Stimulated activated CD8-positive, alpha-beta memory T cell treated with anti-CD3 and anti-CD28 coated beads, Interleukin-2, amount 100 ng/mL, for 48 hours (primary cell): ENCODE data around the gene SIM2.
"Not testable (repeated sequence)": the region's sequence is repeated elsewhere in the genome, so short reads cannot be mapped to it uniquely, and the experiment has no call there.

Experiments used
- DNase-seq, 2 donors: peaks; one replicate each; pipeline ENCODE4 v3.0.0-alpha.2; 2020; ENCODE audit warnings: low read depth in 2 of 2

The SIM2 gene

GRCh38 chr21:36698981-36699545 is at the start of gene SIM2:
Gene SIM2, plus strand, starts transcription at chr21:36699115. Its CDS starts 632 bp downstream, at chr21:36699747.
- DNase-seq: no peak

- DNase-seq: no peak
Measured at GRCh38 chr21:36654324-36654723, 44.6 kb upstream of the SIM2 start.

- no peak for DNase-seq
Measured at GRCh38 chr21:36654796-36655325, 44.1 kb upstream of the SIM2 start.

- DNase-seq: no peak
Measured at GRCh38 chr21:36656138-36656537, 42.8 kb upstream of the SIM2 start.

- DNase-seq: not testable (repeated sequence)
Measured at GRCh38 chr21:36657290-36657689, 41.6 kb upstream of the SIM2 start.

- DNase-seq: no peak
Measured at GRCh38 chr21:36657999-36658398, 40.9 kb upstream of the SIM2 start.

GRCh38 chr21:36658926-36659325 is 40.0 kb upstream of the SIM2 start:
- no peak for DNase-seq

GRCh38 chr21:36661511-36662309 is 37.2 kb upstream of the SIM2 start:
- DNase-seq: no peak

- no peak for DNase-seq
Measured at GRCh38 chr21:36663033-36663855, 35.7 kb upstream of the SIM2 start.

GRCh38 chr21:36664662-36664990 is 34.3 kb upstream of the SIM2 start:
- DNase-seq: no peak

- no peak for DNase-seq
Measured at GRCh38 chr21:36665806-36666205, 33.1 kb upstream of the SIM2 start.

- DNase-seq: no peak
Measured at GRCh38 chr21:36668713-36669112, 30.2 kb upstream of the SIM2 start.

GRCh38 chr21:36671836-36672235 is 27.1 kb upstream of the SIM2 start:
- no peak for DNase-seq

GRCh38 chr21:36672296-36672695 is 26.6 kb upstream of the SIM2 start:
- DNase-seq: not testable (repeated sequence)

- DNase-seq: no peak
Measured at GRCh38 chr21:36672737-36673136, 26.2 kb upstream of the SIM2 start.

GRCh38 chr21:36676039-36676950 is 22.6 kb upstream of the SIM2 start:
- DNase-seq: no peak

- DNase-seq: no peak
Measured at GRCh38 chr21:36677443-36677842, 21.5 kb upstream of the SIM2 start.

- no peak for DNase-seq
Measured at GRCh38 chr21:36678538-36678937, 20.4 kb upstream of the SIM2 start.

GRCh38 chr21:36681117-36681631 is 17.7 kb upstream of the SIM2 start:
- DNase-seq: no peak

- no peak for DNase-seq
Measured at GRCh38 chr21:36684957-36685714, 13.8 kb upstream of the SIM2 start.
